ENCODE measurements around the gene ZNF708.
"Not testable (repeated sequence)": the region's sequence is repeated elsewhere in the genome, so short reads cannot be mapped to it uniquely, and the experiment has no call there.

GRCh38 chr19:21312807-21313206 is 16.4 kb downstream of the ZNF708 start:
- TF ChIP-seq CTCF (IDR thresholded peaks at IDR 0.05); EZH2 (IDR thresholded peaks at IDR 0.05; ENCODE audit: borderline replicate concordance, insufficient read depth, low read depth, low read length, poor library complexity, severe bottlenecking): not testable (repeated sequence)

All from B cell (primary cell).